ENCODE measurements around the gene UBE3C.

- TF ChIP-seq POLR2AphosphoS5 (IDR thresholded peaks at IDR 0.05; ENCODE audit: low read depth, low read length) = no peak
- TF ChIP-seq POLR2A (IDR thresholded peaks at IDR 0.05; ENCODE audit: low read depth, low read length) = no peak
Measured at GRCh38 chr7:157253850-157254249, 115.1 kb downstream of the UBE3C start.
